DND-41 (cell line): ENCODE measurements around the gene MTERF4.

Experiments used
- CTCF ChIP-seq: IDR thresholded peaks from 2 replicates; pipeline ENCODE4 v1.5.1; 2012; ENCODE audit warnings: borderline replicate concordance, low read length, moderate library complexity, mild to moderate bottlenecking; ENCODE audit not compliant: poor library complexity, severe bottlenecking; ENCODE audit errors: extremely low read depth
- EZH2 ChIP-seq: IDR thresholded peaks from 3 replicates; pipeline ENCODE4 v1.6.1; 2012; ENCODE audit warnings: borderline replicate concordance, low read depth, mild to moderate bottlenecking, moderate library complexity, low read length, inconsistent platforms; ENCODE audit not compliant: severe bottlenecking

GRCh38 chr2:241083091-241083415 is 19.0 kb downstream of the MTERF4 start:
- no peak for TF ChIP-seq CTCF
- TF ChIP-seq EZH2 = no peak
